Measurements from ENCODE around the gene IL12RB2. TPM values are rescaled to one million over a fixed set of nuclear protein-coding genes. Genes with fewer than 3 reads are reported as not detected.

IL12RB2 gene
- total and polyA plus RNA-seq, 2 experiments from 2014 or later, result 0.79 to 1.7 TPM

- peak overlapping the region; percentile 56; the same call in 1 of the 2 replicates for H3K27ac ChIP-seq (ENCODE audit: low read depth)
- no peak overlapping the region; the same call in 1 of the 2 replicates for H3K4me3 ChIP-seq
- peaks cover 15% of the 10 kb centered on the region for H3K27me3 ChIP-seq (ENCODE audit: insufficient read depth)
- H3K4me1 Mint-ChIP-seq, result peaks cover 20% of the 10 kb centered on the region
- peak; percentile 89 for ATAC-seq
- no peaks in the 10 kb centered on the region for H3K9me2 ChIP-seq (ENCODE audit: insufficient read depth)
- H2AFZ ChIP-seq, result no peak overlapping the region
- H3K79me2 ChIP-seq (replicated peaks; ENCODE audit: insufficient read depth), result no peaks in the 10 kb centered on the region
- TF ChIP-seq STAT1 (IDR thresholded peaks at IDR 0.05; ENCODE audit: unreplicated experiment) (no peak), CREB1 (CRISPR knock-in tag; IDR thresholded peaks at IDR 0.05; ENCODE audit: low read depth) (0 out of 2 replicates have a peak, but pooled peaks have one; percentile 6), NANOG (IDR thresholded peaks at IDR 0.05; ENCODE audit: borderline replicate concordance) (peak; percentile 76), ZNF331 (CRISPR knock-in tag; IDR thresholded peaks at IDR 0.05; ENCODE audit: low read depth) (no peak), ETS1 (IDR thresholded peaks at IDR 0.05) (no peak), EZH2 (IDR thresholded peaks at IDR 0.05; ENCODE audit: low read depth, unreplicated experiment) (no peak), POLR2AphosphoS5 (IDR thresholded peaks at IDR 0.05; ENCODE audit: low read depth) (no peak)
- no peaks in the 10 kb centered on the region for H4K20me1 ChIP-seq (replicated peaks; ENCODE audit: insufficient read depth)
- no peaks in the 10 kb centered on the region for H3K27me3 Mint-ChIP-seq (ENCODE audit: insufficient read depth, low read depth, poor library complexity)
- no peak overlapping the region for H3K27ac Mint-ChIP-seq
- peaks cover 10% of the 10 kb centered on the region for H3K4me1 ChIP-seq (ENCODE audit: insufficient read depth)
- no peak overlapping the region for H3K4me3 Mint-ChIP-seq
- DNase-seq (ENCODE audit: low spot score), result peak; percentile 76
- no peaks in the 10 kb centered on the region for H3K36me3 Mint-ChIP-seq (ENCODE audit: low read depth)
- peak overlapping the region; percentile 24; the same call in 1 of the 2 replicates for H3K4me2 ChIP-seq
- H3F3A ChIP-seq (replicated peaks; ENCODE audit: low read depth), result no peaks in the 10 kb centered on the region
- no peaks in the 10 kb centered on the region; the same call in 2 of the 3 replicates for H3K9me3 Mint-ChIP-seq
- no peaks in the 10 kb centered on the region; the same call in 1 of the 2 replicates for H3K36me3 ChIP-seq (ENCODE audit: insufficient read depth)
Observed at GRCh38 chr1:67342076-67342890, 34.6 kb downstream of the IL12RB2 start.

- no peaks in the 10 kb centered on the region for H3K36me3 Mint-ChIP-seq (ENCODE audit: low read depth)
- H3K9me3 Mint-ChIP-seq, result no peaks in the 10 kb centered on the region; the same call in 2 of the 3 replicates
- H3K4me1 ChIP-seq (ENCODE audit: insufficient read depth), result peaks cover 14% of the 10 kb centered on the region
- no peaks in the 10 kb centered on the region; the same call in 1 of the 2 replicates for H3K36me3 ChIP-seq (ENCODE audit: insufficient read depth)
- peaks cover 10% of the 10 kb centered on the region for H3K27me3 ChIP-seq (ENCODE audit: insufficient read depth)
- H3K4me3 ChIP-seq, result no peak overlapping the region
- no peak overlapping the region for H3K4me3 Mint-ChIP-seq
- H3K27ac ChIP-seq (ENCODE audit: low read depth), result no peak overlapping the region
- DNase-seq (ENCODE audit: low spot score), result no peak
- no peak for ATAC-seq
- H4K20me1 ChIP-seq (replicated peaks; ENCODE audit: insufficient read depth), result no peaks in the 10 kb centered on the region
- H3K4me2 ChIP-seq, result no peak overlapping the region
- no peaks in the 10 kb centered on the region for H3K27me3 Mint-ChIP-seq (ENCODE audit: insufficient read depth, low read depth, poor library complexity)
- H3K27ac Mint-ChIP-seq, result no peak overlapping the region
- H2AFZ ChIP-seq, result no peak overlapping the region
- H3K9me2 ChIP-seq (ENCODE audit: insufficient read depth), result no peaks in the 10 kb centered on the region
- no peaks in the 10 kb centered on the region for H3K79me2 ChIP-seq (replicated peaks; ENCODE audit: insufficient read depth)
- H3F3A ChIP-seq (replicated peaks; ENCODE audit: low read depth), result no peaks in the 10 kb centered on the region
- peaks cover 30% of the 10 kb centered on the region for H3K4me1 Mint-ChIP-seq
- TF ChIP-seq CTCF (conservative IDR thresholded peaks at IDR 0.05; ENCODE audit: low read depth in 2 of 2), result no peak
- TF ChIP-seq ZNF462 (CRISPR knock-in tag; IDR thresholded peaks at IDR 0.05), result no peak
- no peak for TF ChIP-seq NANOG (IDR thresholded peaks at IDR 0.05; ENCODE audit: borderline replicate concordance)
- TF ChIP-seq EZH2 (IDR thresholded peaks at IDR 0.05; ENCODE audit: low read depth, unreplicated experiment), result no peak
Observed at GRCh38 chr1:67345556-67345955, 37.9 kb downstream of the IL12RB2 start.
